ENCODE data around the gene MMRN2. TPM values are rescaled to one million over a fixed set of nuclear protein-coding genes. Genes with fewer than 3 reads are reported as not detected.

MMRN2 gene
- total RNA-seq, 1 experiment from 2014 or later: 8.3 TPM

- peaks cover 5 to 18% of the 10 kb centered on the region in 2 experiments; a peak in 3 of 4 replicates for H3K36me3 ChIP-seq (ENCODE audit: control insufficient read depth in 1 of 2, insufficient read depth in 2 of 2, low read length in 2 of 2)
- H3K27ac ChIP-seq (ENCODE audit: low read depth, low read length): no peak overlapping the region
- no TSS peak for BruUV-seq (replicated peaks)
- CTCF ChIA-PET: interaction anchor here (1.5 to 1.9 kb wide), 2 partner anchors 144 to 208 kb away, joined by 4 to 9 read pairs; no protein-coding TSS in a partner anchor
- no peak overlapping the region for H2AFZ ChIP-seq (ENCODE audit: low read depth, low read length, poor library complexity, severe bottlenecking)
- DNase-seq (ENCODE audit: low read depth, low spot score): no peak
- H3K9ac ChIP-seq (ENCODE audit: low read length): no peak overlapping the region
- RAD21 ChIA-PET (ENCODE audit: low non-redundant PET in 1 of 2, low total read pairs in 2 of 2, uncharacterized antibody in 2 of 2, unreplicated experiment in 2 of 2): no interaction called here
- no peaks in the 10 kb centered on the region for H3K4me1 ChIP-seq (ENCODE audit: control insufficient read depth in 1 of 2, insufficient read depth in 2 of 2, low read length in 2 of 2)
- H3K27me3 ChIP-seq (ENCODE audit: insufficient read depth, low read length): no peaks in the 10 kb centered on the region
- POLR2A ChIA-PET: no interaction called here
- H3K4me2 ChIP-seq (ENCODE audit: low read length): no peak overlapping the region
- ATAC-seq: no peak
- intact Hi-C loops (cut with micrococcal nuclease): no loop called here
- H3K4me3 ChIP-seq (replicated peaks in 1 of 2; ENCODE audit: low read depth in 1 of 2, low read length in 2 of 2): no peak overlapping the region
- H3K79me2 ChIP-seq (ENCODE audit: insufficient read depth, low read length): no peaks in the 10 kb centered on the region
- H3K9me3 ChIP-seq (ENCODE audit: control insufficient read depth in 1 of 2, insufficient read depth in 1 of 2, low read depth in 1 of 2, low read length in 2 of 2): no peaks in the 10 kb centered on the region
- no peaks in the 10 kb centered on the region for H4K20me1 ChIP-seq (ENCODE audit: insufficient read depth)
- no peaks in the 10 kb centered on the region for H3K9me2 ChIP-seq (ENCODE audit: insufficient read depth)
- no peak for TF ChIP-seq REST (IDR thresholded peaks at IDR 0.05; ENCODE audit: low read depth)
- TF ChIP-seq CTCF (IDR thresholded peaks at IDR 0.05 in 2 of 3, conservative IDR thresholded peaks at IDR 0.05 in 1 of 3; ENCODE audit: borderline replicate concordance in 1 of 3, insufficient read depth in 1 of 3, low read depth in 2 of 3, low read length in 2 of 3): no peak
- no peak for TF ChIP-seq TCF7L2 (IDR thresholded peaks at IDR 0.05; ENCODE audit: borderline replicate concordance, extremely low read depth, insufficient read depth, insufficient read length)
- no peak for TF ChIP-seq ZNF274 (IDR thresholded peaks at IDR 0.05; ENCODE audit: low read depth, low read length)
- TF ChIP-seq EZH2phosphoT487 (IDR thresholded peaks at IDR 0.05; ENCODE audit: borderline replicate concordance): no peak
- TF ChIP-seq SIN3A (IDR thresholded peaks at IDR 0.05; ENCODE audit: low read depth): no peak
- TF ChIP-seq ZFX (IDR thresholded peaks at IDR 0.05): no peak
These were observed 56.5 kb downstream of the MMRN2 start for GRCh38 chr10:86900955-86901354.
